OCI-LY3 (cell line): ENCODE measurements around the gene ZC3HAV1L.
"Not testable (repeated sequence)": the region's sequence is repeated elsewhere in the genome, so short reads cannot be mapped to it uniquely, and the experiment has no call there.

Source experiments
- H2AFZ ChIP-seq: fragments of 200-600, 300-600 bp; shearing (Covaris generic); 2 replicates; pipeline ENCODE4 v1.6.0; 2014; ENCODE audit warnings: antibody characterized with exemption, low read depth, low read length
- H3K27ac ChIP-seq: fragments of 200-600, 300-600 bp; sonication (generic); 2 replicates; pipeline ENCODE4 v1.5.1; 2014; ENCODE audit warnings: mild to moderate bottlenecking, low read length, moderate library complexity, mixed read lengths
- H3K27me3 ChIP-seq: fragments of 200-600, 300-600 bp; sonication (generic); 2 replicates; pipeline ENCODE4 v1.6.1; 2014; ENCODE audit warnings: low read depth, low read length, mixed read lengths
- H3K36me3 ChIP-seq: fragments of 200-600, 300-600 bp; sonication (generic); replicated peaks from 2 replicates; pipeline ENCODE3; 2014; ENCODE audit warnings: low read depth, low read length, mixed read lengths
- H3K4me1 ChIP-seq: fragments of 300-600, 200-600 bp; sonication (generic); 2 replicates; pipeline ENCODE4 v1.6.1; 2014; ENCODE audit warnings: low read length, mixed read lengths
- H3K4me2 ChIP-seq: fragments of 200-600, 300-600 bp; sonication (generic); 2 replicates; pipeline ENCODE4 v1.6.1; 2014; ENCODE audit warnings: low read length, mixed read lengths
- H3K4me3 ChIP-seq: fragments of 300-600, 200-600 bp; sonication (generic); 2 replicates; pipeline ENCODE4 v1.5.1; 2014; ENCODE audit warnings: antibody characterized with exemption, mild to moderate bottlenecking, low read length, moderate library complexity
- H3K79me2 ChIP-seq: fragments of 300-600, 200-600 bp; shearing (Covaris generic); 2 replicates; pipeline ENCODE4 v1.6.1; 2014; ENCODE audit warnings: mild to moderate bottlenecking, low read length, mixed read lengths
- H3K9ac ChIP-seq: fragments of 300-600, 200-600 bp; shearing (Covaris generic); 2 replicates; pipeline ENCODE4 v1.6.0; 2014; ENCODE audit warnings: mild to moderate bottlenecking, low read length, moderate library complexity
- H3K9me3 ChIP-seq: fragments of 200-600, 300-600 bp; shearing (Covaris generic); 2 replicates; pipeline ENCODE4 v1.6.1; 2014; ENCODE audit warnings: low read length, mixed read lengths; ENCODE audit not compliant: insufficient read depth
- H4K20me1 ChIP-seq: fragments of 200-600, 300-600 bp; sonication (generic); 2 replicates; pipeline ENCODE4 v1.6.1; 2016; ENCODE audit warnings: low read length, mixed read lengths; ENCODE audit not compliant: insufficient read depth
- CTCF ChIP-seq: fragments of 200-600, 300-600 bp; sonication (generic); IDR thresholded peaks from 2 replicates; pipeline ENCODE4 v1.5.1; 2014; ENCODE audit warnings: antibody characterized with exemption, low read length, low read depth
- EZH2phosphoT487 ChIP-seq: fragments of 200-600 bp; shearing (Covaris generic); IDR thresholded peaks from 2 replicates; pipeline ENCODE4 v1.6.1; 2018; ENCODE audit warnings: antibody characterized with exemption, mixed run types, low read depth

Gene ZC3HAV1L

GRCh38 chr7:139059905-139060304 lies 24.1 kb upstream of the ZC3HAV1L start:
- Histone ChIP-seq H2AFZ (no peak overlapping the region), H3K9me3 (no peaks in the 10 kb centered on the region), H3K4me2 (no peak overlapping the region), H3K27me3 (no peaks in the 10 kb centered on the region), H3K4me1 (no peaks in the 10 kb centered on the region), H3K36me3 (peaks cover 63% of the 10 kb centered on the region), H3K9ac (no peak overlapping the region), H3K4me3 (no peak overlapping the region), H4K20me1 (peaks cover 19% of the 10 kb centered on the region), H3K27ac (no peak overlapping the region), H3K79me2 (peaks cover 47% of the 10 kb centered on the region)
- TF ChIP-seq EZH2phosphoT487: no peak
- no peak for TF ChIP-seq CTCF

- Histone ChIP-seq H3K79me2 (peaks cover 37% of the 10 kb centered on the region), H3K4me3 (no peak overlapping the region), H3K4me1 (no peaks in the 10 kb centered on the region), H3K36me3 (peaks cover 60% of the 10 kb centered on the region), H3K27ac (no peak overlapping the region), H3K9me3 (no peaks in the 10 kb centered on the region), H3K9ac (no peak overlapping the region), H2AFZ (no peak overlapping the region), H3K27me3 (no peaks in the 10 kb centered on the region), H4K20me1 (peaks cover 12% of the 10 kb centered on the region), H3K4me2 (no peak overlapping the region)
- TF ChIP-seq EZH2phosphoT487 (no peak), CTCF (no peak)
These were observed 23.1 kb upstream of the ZC3HAV1L start for GRCh38 chr7:139058943-139059342.

- H3K4me1 ChIP-seq: no peaks in the 10 kb centered on the region
- TF ChIP-seq CTCF (no peak), EZH2phosphoT487 (no peak)
- H4K20me1 ChIP-seq: no peaks in the 10 kb centered on the region
These were observed 19.8 kb upstream of the ZC3HAV1L start for GRCh38 chr7:139055674-139056073.

GRCh38 chr7:139054656-139055055 lies 18.8 kb upstream of the ZC3HAV1L start:
- not testable (repeated sequence) for H3K4me1 ChIP-seq, H4K20me1 ChIP-seq, H3K4me2 ChIP-seq, H3K9me3 ChIP-seq, H3K9ac ChIP-seq, H3K27me3 ChIP-seq, H3K4me3 ChIP-seq, H3K27ac ChIP-seq, H2AFZ ChIP-seq, H3K79me2 ChIP-seq
- H3K36me3 ChIP-seq: peaks cover 56% of the 10 kb centered on the region

More at GRCh38 chr7:139055674-139056073, 19.8 kb upstream of the ZC3HAV1L start:
- no peaks in the 10 kb centered on the region for H3K9me3 ChIP-seq
- no peak overlapping the region for H3K27ac ChIP-seq
- H3K4me2 ChIP-seq: no peak overlapping the region
- peaks cover 53% of the 10 kb centered on the region for H3K36me3 ChIP-seq
- no peak overlapping the region for H3K9ac ChIP-seq
- no peak overlapping the region for H3K4me3 ChIP-seq
- no peaks in the 10 kb centered on the region for H3K27me3 ChIP-seq
- peaks cover 12% of the 10 kb centered on the region for H3K79me2 ChIP-seq
- no peak overlapping the region for H2AFZ ChIP-seq

GRCh38 chr7:139054101-139054500 lies 18.3 kb upstream of the ZC3HAV1L start:
- no peak for TF ChIP-seq CTCF
- TF ChIP-seq EZH2phosphoT487: no peak
- no peak overlapping the region for H3K4me3 ChIP-seq
- peaks cover 7% of the 10 kb centered on the region for H3K79me2 ChIP-seq
- H3K9ac ChIP-seq: no peak overlapping the region
- no peaks in the 10 kb centered on the region for H3K4me1 ChIP-seq
- H3K27me3 ChIP-seq: no peaks in the 10 kb centered on the region
- no peak overlapping the region for H3K27ac ChIP-seq
- H3K36me3 ChIP-seq: peaks cover 58% of the 10 kb centered on the region
- no peaks in the 10 kb centered on the region for H3K9me3 ChIP-seq
- no peak overlapping the region for H3K4me2 ChIP-seq
- no peak overlapping the region for H2AFZ ChIP-seq
- no peaks in the 10 kb centered on the region for H4K20me1 ChIP-seq
